Measurements from ENCODE around the gene HESX1. TPM values are rescaled to one million over a fixed set of nuclear protein-coding genes. Genes with fewer than 3 reads are reported as not detected.

HESX1 gene
- total RNA-seq, 1 experiment from 2014 or later: 5.6 TPM

DNA sequence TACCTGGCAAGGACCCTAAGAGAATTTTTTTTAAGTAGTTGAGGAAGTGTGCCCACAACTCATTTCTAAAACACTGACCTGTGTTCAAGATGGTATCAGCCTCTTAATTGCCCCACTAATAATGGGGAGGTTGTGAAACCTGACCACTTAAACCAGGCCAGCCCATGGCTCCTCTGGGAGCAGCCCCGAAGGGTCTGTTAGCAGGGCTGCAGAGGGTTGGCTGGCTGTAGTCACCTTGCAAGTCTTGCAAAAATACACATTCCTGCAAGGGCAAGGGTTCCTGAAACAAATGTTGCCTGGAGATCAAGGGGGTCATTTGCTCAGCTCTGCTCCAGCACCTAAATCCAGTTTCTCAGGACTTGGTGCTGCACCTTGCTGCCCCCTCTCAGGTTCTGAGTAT, 37.9 kb downstream of the HESX1 start:
- H3K27me3 Mint-ChIP-seq (ENCODE audit: low read depth): peaks cover 18% of the 10 kb centered on the region
- TF ChIP-seq ZNF121 (CRISPR knock-in tag; IDR thresholded peaks at IDR 0.05) (0 out of 2 replicates have a peak, but pooled peaks have one; percentile 21), ZNF416 (CRISPR knock-in tag; IDR thresholded peaks at IDR 0.05) (no peak), SMAD4 (CRISPR knock-in tag; IDR thresholded peaks at IDR 0.05) (no peak), CBFB (CRISPR knock-in tag; IDR thresholded peaks at IDR 0.05; ENCODE audit: low read depth) (no peak), ZNF138 (CRISPR knock-in tag; conservative IDR thresholded peaks at IDR 0.05) (no peak), OVOL2 (CRISPR knock-in tag; IDR thresholded peaks at IDR 0.05; ENCODE audit: borderline replicate concordance) (no peak)
- TF ChIP-seq, protein P1, sequence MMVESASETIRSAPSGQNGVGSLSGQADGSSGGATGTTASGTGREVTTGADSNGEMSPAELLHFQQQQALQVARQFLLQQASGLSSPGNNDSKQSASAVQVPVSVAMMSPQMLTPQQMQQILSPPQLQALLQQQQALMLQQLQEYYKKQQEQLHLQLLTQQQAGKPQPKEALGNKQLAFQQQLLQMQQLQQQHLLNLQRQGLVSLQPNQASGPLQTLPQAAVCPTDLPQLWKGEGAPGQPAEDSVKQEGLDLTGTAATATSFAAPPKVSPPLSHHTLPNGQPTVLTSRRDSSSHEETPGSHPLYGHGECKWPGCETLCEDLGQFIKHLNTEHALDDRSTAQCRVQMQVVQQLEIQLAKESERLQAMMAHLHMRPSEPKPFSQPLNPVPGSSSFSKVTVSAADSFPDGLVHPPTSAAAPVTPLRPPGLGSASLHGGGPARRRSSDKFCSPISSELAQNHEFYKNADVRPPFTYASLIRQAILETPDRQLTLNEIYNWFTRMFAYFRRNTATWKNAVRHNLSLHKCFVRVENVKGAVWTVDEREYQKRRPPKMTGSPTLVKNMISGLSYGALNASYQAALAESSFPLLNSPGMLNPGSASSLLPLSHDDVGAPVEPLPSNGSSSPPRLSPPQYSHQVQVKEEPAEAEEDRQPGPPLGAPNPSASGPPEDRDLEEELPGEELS (CRISPR knock-in tag; IDR thresholded peaks at IDR 0.05): no peak
- TF ChIP-seq, protein P2, sequence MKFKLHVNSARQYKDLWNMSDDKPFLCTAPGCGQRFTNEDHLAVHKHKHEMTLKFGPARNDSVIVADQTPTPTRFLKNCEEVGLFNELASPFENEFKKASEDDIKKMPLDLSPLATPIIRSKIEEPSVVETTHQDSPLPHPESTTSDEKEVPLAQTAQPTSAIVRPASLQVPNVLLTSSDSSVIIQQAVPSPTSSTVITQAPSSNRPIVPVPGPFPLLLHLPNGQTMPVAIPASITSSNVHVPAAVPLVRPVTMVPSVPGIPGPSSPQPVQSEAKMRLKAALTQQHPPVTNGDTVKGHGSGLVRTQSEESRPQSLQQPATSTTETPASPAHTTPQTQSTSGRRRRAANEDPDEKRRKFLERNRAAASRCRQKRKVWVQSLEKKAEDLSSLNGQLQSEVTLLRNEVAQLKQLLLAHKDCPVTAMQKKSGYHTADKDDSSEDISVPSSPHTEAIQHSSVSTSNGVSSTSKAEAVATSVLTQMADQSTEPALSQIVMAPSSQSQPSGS (CRISPR knock-in tag; IDR thresholded peaks at IDR 0.05; ENCODE audit: borderline replicate concordance, low read depth): no peak
- TF ChIP-seq, protein P3, sequence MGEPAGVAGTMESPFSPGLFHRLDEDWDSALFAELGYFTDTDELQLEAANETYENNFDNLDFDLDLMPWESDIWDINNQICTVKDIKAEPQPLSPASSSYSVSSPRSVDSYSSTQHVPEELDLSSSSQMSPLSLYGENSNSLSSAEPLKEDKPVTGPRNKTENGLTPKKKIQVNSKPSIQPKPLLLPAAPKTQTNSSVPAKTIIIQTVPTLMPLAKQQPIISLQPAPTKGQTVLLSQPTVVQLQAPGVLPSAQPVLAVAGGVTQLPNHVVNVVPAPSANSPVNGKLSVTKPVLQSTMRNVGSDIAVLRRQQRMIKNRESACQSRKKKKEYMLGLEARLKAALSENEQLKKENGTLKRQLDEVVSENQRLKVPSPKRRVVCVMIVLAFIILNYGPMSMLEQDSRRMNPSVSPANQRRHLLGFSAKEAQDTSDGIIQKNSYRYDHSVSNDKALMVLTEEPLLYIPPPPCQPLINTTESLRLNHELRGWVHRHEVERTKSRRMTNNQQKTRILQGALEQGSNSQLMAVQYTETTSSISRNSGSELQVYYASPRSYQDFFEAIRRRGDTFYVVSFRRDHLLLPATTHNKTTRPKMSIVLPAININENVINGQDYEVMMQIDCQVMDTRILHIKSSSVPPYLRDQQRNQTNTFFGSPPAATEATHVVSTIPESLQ (CRISPR knock-in tag; IDR thresholded peaks at IDR 0.05): no peak
- H3K27ac Mint-ChIP-seq: 0 out of 2 replicates have a peak overlapping the region, but pooled peaks have one; percentile 51
- ChIA-PET POLR2A (no interaction called here), CTCF (no interaction called here)
- no peaks in the 10 kb centered on the region for H3K36me3 Mint-ChIP-seq
- no peaks in the 10 kb centered on the region for H3K9me3 Mint-ChIP-seq
- DNase-seq (ENCODE audit: low spot score) (no peak), ATAC-seq (no peak)
- peaks cover 79% of the 10 kb centered on the region for H3K4me1 Mint-ChIP-seq
- peak overlapping the region; percentile 57 for H3K4me3 Mint-ChIP-seq

DNA sequence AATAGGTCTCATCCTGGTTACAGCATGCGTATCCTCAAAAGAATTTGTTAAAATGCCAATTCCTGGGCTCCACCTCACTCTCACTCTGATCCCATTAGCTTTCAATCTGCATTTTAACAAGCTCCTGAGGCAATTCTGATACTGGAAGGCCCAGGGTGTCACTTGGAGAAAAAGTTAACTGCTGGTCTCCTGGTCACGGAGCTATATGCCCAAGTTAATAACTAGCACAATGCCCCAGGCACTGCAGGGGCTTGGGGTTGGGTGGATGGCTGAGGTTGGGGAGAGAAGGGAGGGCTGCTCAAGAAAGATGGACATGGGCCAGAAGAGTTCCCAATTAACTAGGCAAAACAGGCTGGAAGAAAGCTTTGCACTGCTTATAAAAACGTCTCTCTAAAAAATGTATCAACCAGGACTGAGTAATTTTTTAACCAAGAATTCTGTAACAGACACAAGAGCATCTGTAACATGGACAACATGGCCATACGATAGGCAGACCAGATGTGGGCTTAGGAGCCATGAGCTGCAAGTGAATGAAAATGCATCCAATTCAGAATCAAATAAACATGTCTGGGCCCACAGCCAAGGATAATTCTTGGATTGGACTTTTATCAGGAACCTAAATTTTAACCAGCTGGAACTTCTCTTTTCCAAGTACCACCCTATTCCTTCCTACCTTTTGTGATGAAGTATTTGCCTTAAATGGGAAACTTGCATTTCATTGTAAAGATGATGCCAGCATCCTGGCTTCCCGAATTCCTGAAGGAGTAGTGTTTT, 38.8 kb downstream of the HESX1 start:
- peak; percentile 2 for ATAC-seq
- Mint-ChIP-seq H3K36me3 (no peaks in the 10 kb centered on the region), H3K9me3 (no peaks in the 10 kb centered on the region), H3K27ac (peak overlapping the region; percentile 96), H3K4me3 (peak overlapping the region; percentile 57), H3K27me3 (ENCODE audit: low read depth) (peaks cover 16% of the 10 kb centered on the region), H3K4me1 (peaks cover 81% of the 10 kb centered on the region)
- ChIA-PET POLR2A (interaction anchor here (1.0 to 2.7 kb wide), 4 partner anchors 9 to 59 kb away, joined by 3 to 22 read pairs (median 6); no protein-coding TSS in a partner anchor), CTCF (interaction anchor here (0.5 to 2.3 kb wide), 9 partner anchors 9 to 61 kb away, joined by 3 to 20 read pairs (median 5); no protein-coding TSS in a partner anchor)
- TF ChIP-seq NFYB (CRISPR knock-in tag; conservative IDR thresholded peaks at IDR 0.05; ENCODE audit: low read depth): no peak
- TF ChIP-seq, protein P4, sequence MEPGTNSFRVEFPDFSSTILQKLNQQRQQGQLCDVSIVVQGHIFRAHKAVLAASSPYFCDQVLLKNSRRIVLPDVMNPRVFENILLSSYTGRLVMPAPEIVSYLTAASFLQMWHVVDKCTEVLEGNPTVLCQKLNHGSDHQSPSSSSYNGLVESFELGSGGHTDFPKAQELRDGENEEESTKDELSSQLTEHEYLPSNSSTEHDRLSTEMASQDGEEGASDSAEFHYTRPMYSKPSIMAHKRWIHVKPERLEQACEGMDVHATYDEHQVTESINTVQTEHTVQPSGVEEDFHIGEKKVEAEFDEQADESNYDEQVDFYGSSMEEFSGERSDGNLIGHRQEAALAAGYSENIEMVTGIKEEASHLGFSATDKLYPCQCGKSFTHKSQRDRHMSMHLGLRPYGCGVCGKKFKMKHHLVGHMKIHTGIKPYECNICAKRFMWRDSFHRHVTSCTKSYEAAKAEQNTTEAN (CRISPR knock-in tag; IDR thresholded peaks at IDR 0.05): no peak
- TF ChIP-seq, protein P5, sequence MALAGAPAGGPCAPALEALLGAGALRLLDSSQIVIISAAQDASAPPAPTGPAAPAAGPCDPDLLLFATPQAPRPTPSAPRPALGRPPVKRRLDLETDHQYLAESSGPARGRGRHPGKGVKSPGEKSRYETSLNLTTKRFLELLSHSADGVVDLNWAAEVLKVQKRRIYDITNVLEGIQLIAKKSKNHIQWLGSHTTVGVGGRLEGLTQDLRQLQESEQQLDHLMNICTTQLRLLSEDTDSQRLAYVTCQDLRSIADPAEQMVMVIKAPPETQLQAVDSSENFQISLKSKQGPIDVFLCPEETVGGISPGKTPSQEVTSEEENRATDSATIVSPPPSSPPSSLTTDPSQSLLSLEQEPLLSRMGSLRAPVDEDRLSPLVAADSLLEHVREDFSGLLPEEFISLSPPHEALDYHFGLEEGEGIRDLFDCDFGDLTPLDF (CRISPR knock-in tag; IDR thresholded peaks at IDR 0.05): no peak
- TF ChIP-seq, protein P6, sequence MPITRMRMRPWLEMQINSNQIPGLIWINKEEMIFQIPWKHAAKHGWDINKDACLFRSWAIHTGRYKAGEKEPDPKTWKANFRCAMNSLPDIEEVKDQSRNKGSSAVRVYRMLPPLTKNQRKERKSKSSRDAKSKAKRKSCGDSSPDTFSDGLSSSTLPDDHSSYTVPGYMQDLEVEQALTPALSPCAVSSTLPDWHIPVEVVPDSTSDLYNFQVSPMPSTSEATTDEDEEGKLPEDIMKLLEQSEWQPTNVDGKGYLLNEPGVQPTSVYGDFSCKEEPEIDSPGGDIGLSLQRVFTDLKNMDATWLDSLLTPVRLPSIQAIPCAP (CRISPR knock-in tag; IDR thresholded peaks at IDR 0.05): no peak
- TF ChIP-seq, protein P7, sequence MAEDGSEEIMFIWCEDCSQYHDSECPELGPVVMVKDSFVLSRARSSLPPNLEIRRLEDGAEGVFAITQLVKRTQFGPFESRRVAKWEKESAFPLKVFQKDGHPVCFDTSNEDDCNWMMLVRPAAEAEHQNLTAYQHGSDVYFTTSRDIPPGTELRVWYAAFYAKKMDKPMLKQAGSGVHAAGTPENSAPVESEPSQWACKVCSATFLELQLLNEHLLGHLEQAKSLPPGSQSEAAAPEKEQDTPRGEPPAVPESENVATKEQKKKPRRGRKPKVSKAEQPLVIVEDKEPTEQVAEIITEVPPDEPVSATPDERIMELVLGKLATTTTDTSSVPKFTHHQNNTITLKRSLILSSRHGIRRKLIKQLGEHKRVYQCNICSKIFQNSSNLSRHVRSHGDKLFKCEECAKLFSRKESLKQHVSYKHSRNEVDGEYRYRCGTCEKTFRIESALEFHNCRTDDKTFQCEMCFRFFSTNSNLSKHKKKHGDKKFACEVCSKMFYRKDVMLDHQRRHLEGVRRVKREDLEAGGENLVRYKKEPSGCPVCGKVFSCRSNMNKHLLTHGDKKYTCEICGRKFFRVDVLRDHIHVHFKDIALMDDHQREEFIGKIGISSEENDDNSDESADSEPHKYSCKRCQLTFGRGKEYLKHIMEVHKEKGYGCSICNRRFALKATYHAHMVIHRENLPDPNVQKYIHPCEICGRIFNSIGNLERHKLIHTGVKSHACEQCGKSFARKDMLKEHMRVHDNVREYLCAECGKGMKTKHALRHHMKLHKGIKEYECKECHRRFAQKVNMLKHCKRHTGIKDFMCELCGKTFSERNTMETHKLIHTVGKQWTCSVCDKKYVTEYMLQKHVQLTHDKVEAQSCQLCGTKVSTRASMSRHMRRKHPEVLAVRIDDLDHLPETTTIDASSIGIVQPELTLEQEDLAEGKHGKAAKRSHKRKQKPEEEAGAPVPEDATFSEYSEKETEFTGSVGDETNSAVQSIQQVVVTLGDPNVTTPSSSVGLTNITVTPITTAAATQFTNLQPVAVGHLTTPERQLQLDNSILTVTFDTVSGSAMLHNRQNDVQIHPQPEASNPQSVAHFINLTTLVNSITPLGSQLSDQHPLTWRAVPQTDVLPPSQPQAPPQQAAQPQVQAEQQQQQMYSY (CRISPR knock-in tag; IDR thresholded peaks at IDR 0.05): no peak
- no peak for TF ChIP-seq HMGA2 (CRISPR knock-in tag; IDR thresholded peaks at IDR 0.05)
- no peak for TF ChIP-seq TEAD1 (CRISPR knock-in tag; IDR thresholded peaks at IDR 0.05)
- TF ChIP-seq, protein P8, sequence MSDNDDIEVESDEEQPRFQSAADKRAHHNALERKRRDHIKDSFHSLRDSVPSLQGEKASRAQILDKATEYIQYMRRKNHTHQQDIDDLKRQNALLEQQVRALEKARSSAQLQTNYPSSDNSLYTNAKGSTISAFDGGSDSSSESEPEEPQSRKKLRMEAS (CRISPR knock-in tag; IDR thresholded peaks at IDR 0.05): no peak
- no peak for DNase-seq (ENCODE audit: low spot score)

Data from WTC11 (cell line).